GM19099 (cell line): ENCODE results near the gene INPP5A.
A peak's percentile ranks its signal among the peaks of the same experiment; 100 is the strongest.

Source experiments
- POLR2A ChIP-seq: IDR thresholded peaks from 3 replicates; pipeline ENCODE4 v1.6.1; 2011; ENCODE audit warnings: low read depth; ENCODE audit not compliant: insufficient read length; ENCODE audit errors: extremely low read depth

Gene INPP5A

GRCh38 chr10:132537684-132538001 lies at the start of gene INPP5A:
TSS of gene INPP5A (plus strand) at chr10:132537787. CDS start at chr10:132538097, 310 bp downstream.
- TF ChIP-seq POLR2A: peak; percentile 65

GRCh38 chr10:132488231-132488821 lies 49.3 kb upstream of the INPP5A start:
- TF ChIP-seq POLR2A: no peak

- TF ChIP-seq POLR2A: no peak
Observed at GRCh38 chr10:132489053-132489703, 48.4 kb upstream of the INPP5A start.

GRCh38 chr10:132489704-132490534 lies 47.7 kb upstream of the INPP5A start:
- no peak for TF ChIP-seq POLR2A

- no peak for TF ChIP-seq POLR2A
Observed at GRCh38 chr10:132492323-132493025, 45.1 kb upstream of the INPP5A start.

GRCh38 chr10:132493246-132493755 lies 44.3 kb upstream of the INPP5A start:
- TF ChIP-seq POLR2A: no peak

- TF ChIP-seq POLR2A: no peak
Observed at GRCh38 chr10:132493756-132494290, 43.8 kb upstream of the INPP5A start.

GRCh38 chr10:132494866-132495630 lies 42.5 kb upstream of the INPP5A start:
- no peak for TF ChIP-seq POLR2A

- no peak for TF ChIP-seq POLR2A
Observed at GRCh38 chr10:132496360-132497062, 41.1 kb upstream of the INPP5A start.

- TF ChIP-seq POLR2A: no peak
Observed at GRCh38 chr10:132497063-132497680, 40.4 kb upstream of the INPP5A start.

- no peak for TF ChIP-seq POLR2A
Observed at GRCh38 chr10:132497861-132498561, 39.6 kb upstream of the INPP5A start.

GRCh38 chr10:132498562-132499366 lies 38.8 kb upstream of the INPP5A start:
- no peak for TF ChIP-seq POLR2A
